Hepatocyte (in vitro differentiated cells): ENCODE measurements around the gene RASGRP2. TPM values are rescaled to one million over a fixed set of nuclear protein-coding genes. Genes with fewer than 3 reads are reported as not detected.

Source experiments
- DNase-seq: peaks from one replicate; pipeline ENCODE4 v3.0.0-alpha.2; 2016; ENCODE audit warnings: low spot score
- H2AFZ ChIP-seq: fragments of 200-600 bp; sonication (generic); 2 replicates; pipeline ENCODE4 v1.6.0; 2016; ENCODE audit warnings: antibody characterized with exemption, mild to moderate bottlenecking
- H3K27ac ChIP-seq: fragments of 200-600 bp; sonication (generic); 2 replicates; pipeline ENCODE4 v1.5.1; 2016; ENCODE audit warnings: mild to moderate bottlenecking
- H3K27me3 ChIP-seq: fragments of 200-600 bp; sonication (generic); 2 replicates; pipeline ENCODE4 v1.6.1; 2016
- H3K36me3 ChIP-seq: fragments of 200-600 bp; sonication (generic); replicated peaks from 2 replicates; pipeline ENCODE4 v1.5.1; 2016; ENCODE audit warnings: low read depth; ENCODE audit not compliant: insufficient read depth
- H3K4me1 ChIP-seq: fragments of 200-600 bp; sonication (generic); 2 replicates; pipeline ENCODE4 v1.5.1; 2016; ENCODE audit warnings: mild to moderate bottlenecking, moderate library complexity; ENCODE audit not compliant: insufficient read depth
- H3K4me2 ChIP-seq: fragments of 200-600 bp; sonication (generic); 2 replicates; pipeline ENCODE4 v1.6.0; 2016
- H3K4me3 ChIP-seq: fragments of 200-600 bp; sonication (generic); 2 replicates; pipeline ENCODE4 v1.5.1; 2016; ENCODE audit warnings: mild to moderate bottlenecking
- H3K79me2 ChIP-seq: fragments of 200-600 bp; sonication (generic); 2 replicates; pipeline ENCODE4 v1.6.0; 2017; ENCODE audit warnings: mild to moderate bottlenecking
- H3K9me2 ChIP-seq: fragments of 200-600 bp; sonication (generic); replicated peaks from 2 replicates; pipeline ENCODE4 v1.6.0; 2017; ENCODE audit warnings: mild to moderate bottlenecking; ENCODE audit not compliant: insufficient read depth
- H3K9me3 ChIP-seq: fragments of 200-600 bp; sonication (generic); 2 replicates; pipeline ENCODE4 v1.5.1; 2016; ENCODE audit warnings: low read depth, mild to moderate bottlenecking
- H4K20me1 ChIP-seq: fragments of 200-600 bp; sonication (generic); 2 replicates; pipeline ENCODE4 v1.6.0; 2016; ENCODE audit warnings: mild to moderate bottlenecking; ENCODE audit not compliant: insufficient read depth, poor library complexity, severe bottlenecking
- EZH2 ChIP-seq: fragments of 200-600 bp; sonication (generic); IDR thresholded peaks from 2 replicates; pipeline ENCODE4 v1.6.1; 2016; ENCODE audit warnings: antibody characterized with exemption, mild to moderate bottlenecking, borderline replicate concordance
- EZH2phosphoT487 ChIP-seq: fragments of 200-600 bp; sonication (generic); IDR thresholded peaks from one replicate; pipeline ENCODE4 v1.6.1; 2018; ENCODE audit warnings: antibody characterized with exemption, mild to moderate bottlenecking, low read depth, moderate library complexity; ENCODE audit not compliant: unreplicated experiment, severe bottlenecking
- WGBS: methylation state at CpG from one replicate; pipeline ENCODE4 v1.1.6; 2016; ENCODE audit warnings: low lambda C conversion rate; ENCODE audit errors: missing lambda C conversion rate; 5-methylcytosine and 5-hydroxymethylcytosine counted together
- polyA plus RNA-seq: library from polyadenylated mRNA; unstranded; fragments of >200 nt; fragmentation: Nextera tagmentation; extraction: Ambion mirVana; gene quantifications from 2 replicates; pipeline ENCODE4 v1.2.1, GENCODE V29; 2016
- total RNA-seq: library from RNA; depleted of rRNA; stranded (reverse); fragments of >200 nt; gene quantifications from 2 replicates; pipeline ENCODE4 v1.2.3, GENCODE V29; 2014
- TF ChIP-seq, protein P1 (sequence below): fragments of 200-600 bp; sonication (generic); IDR thresholded peaks from 2 replicates; pipeline ENCODE4 v1.5.1; 2016; ENCODE audit warnings: antibody characterized with exemption, mild to moderate bottlenecking; ENCODE audit not compliant: poor library complexity

RASGRP2 gene
- total and polyA plus RNA-seq, 2 experiments from 2014 or later = 0.10 to 3.2 TPM

DNA sequence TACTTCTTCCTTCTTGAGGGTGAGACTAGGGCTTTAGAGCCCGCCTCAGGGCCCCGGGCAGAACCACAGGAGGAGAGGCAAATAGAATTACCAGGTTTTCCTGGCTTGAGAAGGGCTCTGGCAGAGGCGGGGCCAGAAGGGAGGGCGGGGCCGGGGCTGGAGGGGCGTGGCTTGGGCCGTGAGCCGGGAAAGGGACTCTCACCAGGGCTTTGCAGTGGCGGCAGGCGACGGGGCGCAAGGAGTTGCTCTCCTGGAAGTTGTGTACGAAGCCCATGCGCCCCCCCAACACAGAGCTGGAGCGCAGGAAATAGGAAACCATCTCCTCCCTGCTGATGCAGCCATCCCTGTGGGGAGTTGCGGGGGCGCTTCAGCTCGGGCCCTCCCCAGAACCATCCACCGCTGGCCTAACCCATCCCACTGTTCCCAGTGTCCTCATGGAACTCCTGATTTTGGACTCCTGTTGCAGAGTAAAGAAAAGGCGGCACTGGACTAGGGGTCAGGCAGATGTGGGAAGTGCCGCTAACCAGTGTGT lies 14.0 kb downstream of the RASGRP2 start:
- no peak overlapping the region for H3K4me2 ChIP-seq
- no peaks in the 10 kb centered on the region for H3K9me2 ChIP-seq
- H3K9me3 ChIP-seq = no peaks in the 10 kb centered on the region
- DNase-seq = peak; percentile 53
- H3K36me3 ChIP-seq = no peaks in the 10 kb centered on the region
- TF ChIP-seq EZH2 (no peak), EZH2phosphoT487 (no peak)
- TF ChIP-seq, protein P1, sequence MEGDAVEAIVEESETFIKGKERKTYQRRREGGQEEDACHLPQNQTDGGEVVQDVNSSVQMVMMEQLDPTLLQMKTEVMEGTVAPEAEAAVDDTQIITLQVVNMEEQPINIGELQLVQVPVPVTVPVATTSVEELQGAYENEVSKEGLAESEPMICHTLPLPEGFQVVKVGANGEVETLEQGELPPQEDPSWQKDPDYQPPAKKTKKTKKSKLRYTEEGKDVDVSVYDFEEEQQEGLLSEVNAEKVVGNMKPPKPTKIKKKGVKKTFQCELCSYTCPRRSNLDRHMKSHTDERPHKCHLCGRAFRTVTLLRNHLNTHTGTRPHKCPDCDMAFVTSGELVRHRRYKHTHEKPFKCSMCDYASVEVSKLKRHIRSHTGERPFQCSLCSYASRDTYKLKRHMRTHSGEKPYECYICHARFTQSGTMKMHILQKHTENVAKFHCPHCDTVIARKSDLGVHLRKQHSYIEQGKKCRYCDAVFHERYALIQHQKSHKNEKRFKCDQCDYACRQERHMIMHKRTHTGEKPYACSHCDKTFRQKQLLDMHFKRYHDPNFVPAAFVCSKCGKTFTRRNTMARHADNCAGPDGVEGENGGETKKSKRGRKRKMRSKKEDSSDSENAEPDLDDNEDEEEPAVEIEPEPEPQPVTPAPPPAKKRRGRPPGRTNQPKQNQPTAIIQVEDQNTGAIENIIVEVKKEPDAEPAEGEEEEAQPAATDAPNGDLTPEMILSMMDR = no peak
- H3K27ac ChIP-seq = no peak overlapping the region
- H4K20me1 ChIP-seq = no peaks in the 10 kb centered on the region
- no peak overlapping the region for H3K4me3 ChIP-seq
- no peak overlapping the region for H2AFZ ChIP-seq
- no peaks in the 10 kb centered on the region for H3K79me2 ChIP-seq
- peaks cover 9% of the 10 kb centered on the region for H3K27me3 ChIP-seq
- 28% methylated on average over 15 of the region's 21 CpGs for WGBS
- no peaks in the 10 kb centered on the region for H3K4me1 ChIP-seq

DNA sequence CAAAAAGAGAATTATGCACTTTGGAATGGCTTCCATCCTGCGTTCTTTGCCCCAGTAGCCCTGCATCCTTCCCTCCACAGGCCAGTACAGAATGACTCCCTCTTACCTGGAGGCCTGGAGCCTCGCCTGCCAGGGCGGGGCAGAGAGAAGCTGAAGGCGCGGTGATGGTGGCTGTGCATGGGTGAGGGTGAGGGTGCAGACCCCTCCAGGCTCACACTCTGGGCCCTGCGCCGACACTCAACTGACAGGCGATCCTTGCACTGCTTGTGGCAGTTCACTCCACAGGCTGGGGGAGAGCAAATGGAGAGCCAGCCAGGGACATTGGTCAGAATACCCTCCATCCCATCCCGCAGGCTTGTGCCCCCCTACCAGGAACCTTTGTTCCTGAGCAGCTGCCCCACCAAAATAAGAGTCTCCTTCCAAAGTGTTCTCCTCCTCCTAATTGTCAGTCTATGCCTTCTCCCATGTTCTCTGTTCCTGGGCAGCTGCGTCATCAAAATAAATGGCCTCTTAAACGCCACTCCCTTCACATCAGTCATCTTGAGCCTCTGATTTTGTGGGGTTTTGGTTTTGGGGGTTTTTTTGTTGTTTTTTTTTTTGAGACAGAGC lies 15.1 kb downstream of the RASGRP2 start:
- no peaks in the 10 kb centered on the region for H3K4me1 ChIP-seq
- no peaks in the 10 kb centered on the region for H3K36me3 ChIP-seq
- H2AFZ ChIP-seq = no peak overlapping the region
- no peak overlapping the region for H3K4me3 ChIP-seq
- no peaks in the 10 kb centered on the region for H3K79me2 ChIP-seq
- H3K9me3 ChIP-seq = no peaks in the 10 kb centered on the region
- H4K20me1 ChIP-seq = no peaks in the 10 kb centered on the region
- no peaks in the 10 kb centered on the region for H3K9me2 ChIP-seq
- no peak overlapping the region for H3K27ac ChIP-seq
- TF ChIP-seq, protein P1 = no peak
- no peak for TF ChIP-seq EZH2phosphoT487
- TF ChIP-seq EZH2 = no peak
- no peak for DNase-seq
- 88% methylated on average over 11 of the region's 11 CpGs for WGBS
- H3K27me3 ChIP-seq = peaks cover 9% of the 10 kb centered on the region
- H3K4me2 ChIP-seq = no peak overlapping the region

DNA sequence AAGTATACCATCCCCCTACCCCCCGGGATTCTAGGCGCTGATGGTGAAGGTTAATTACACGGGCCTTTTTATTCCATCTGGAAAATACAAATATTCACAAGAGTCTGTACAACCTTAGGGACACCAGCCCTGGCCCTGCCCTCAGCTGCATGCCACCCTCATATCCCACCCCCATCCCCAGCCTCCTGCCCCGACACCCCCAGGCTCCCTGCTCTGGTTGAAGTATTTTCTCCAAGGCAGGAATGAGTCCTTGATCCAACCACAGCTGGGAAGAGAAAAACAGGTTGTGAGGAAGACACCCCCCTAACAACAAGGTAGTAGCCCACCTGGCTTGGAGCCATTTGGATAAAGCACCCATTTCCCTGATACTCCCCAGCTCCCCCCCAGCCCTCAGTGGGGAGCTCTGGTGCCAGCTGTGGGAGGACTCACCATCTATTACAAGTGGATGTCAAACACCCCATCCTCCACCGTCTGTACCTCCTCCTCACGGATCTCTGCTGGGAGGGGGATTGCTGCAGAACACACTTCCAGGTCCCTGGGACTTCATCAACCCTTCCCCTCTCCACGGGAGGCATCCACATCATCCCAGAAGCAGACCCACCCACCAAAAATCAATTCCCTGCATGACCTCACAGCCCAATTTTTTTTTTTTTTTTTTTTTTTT lies 16.9 kb downstream of the RASGRP2 start:
- no peak overlapping the region for H3K27ac ChIP-seq
- H2AFZ ChIP-seq = no peak overlapping the region
- no peaks in the 10 kb centered on the region for H3K36me3 ChIP-seq
- TF ChIP-seq EZH2phosphoT487 = no peak
- TF ChIP-seq EZH2 = no peak
- TF ChIP-seq, protein P1 = no peak
- WGBS = 77% methylated on average over 7 of the region's 7 CpGs
- no peaks in the 10 kb centered on the region for H3K9me2 ChIP-seq
- no peak overlapping the region for H3K4me3 ChIP-seq
- H4K20me1 ChIP-seq = no peaks in the 10 kb centered on the region
- peaks cover 14% of the 10 kb centered on the region for H3K27me3 ChIP-seq
- H3K79me2 ChIP-seq = no peaks in the 10 kb centered on the region
- no peak for DNase-seq
- H3K9me3 ChIP-seq = no peaks in the 10 kb centered on the region
- no peak overlapping the region for H3K4me2 ChIP-seq
- H3K4me1 ChIP-seq = no peaks in the 10 kb centered on the region
